DOHH2 (cell line): Measurements from ENCODE around the gene EYA4.

ENCODE experiments used
- H3F3A ChIP-seq: fragments of 200-600 bp; sonication (generic), shearing (Covaris generic); 2 replicates; pipeline ENCODE4 v1.6.0; 2016; ENCODE audit warnings: antibody characterized with exemption, mild to moderate bottlenecking; ENCODE audit not compliant: control insufficient read depth, insufficient read depth
- H3K27ac ChIP-seq: fragments of 200-600 bp; sonication (generic); 2 replicates; pipeline ENCODE4 v1.5.1; 2014; ENCODE audit warnings: low read depth, mild to moderate bottlenecking, low read length, moderate library complexity
- H3K27me3 ChIP-seq: fragments of 200-600 bp; sonication (generic); 2 replicates; pipeline ENCODE4 v1.6.1; 2014; ENCODE audit warnings: mild to moderate bottlenecking, low read length, mixed read lengths; ENCODE audit not compliant: control insufficient read depth
- H3K36me3 ChIP-seq: fragments of 200-600 bp; sonication (generic); 2 replicates; pipeline ENCODE4 v1.6.1; 2014; ENCODE audit warnings: mild to moderate bottlenecking, low read length, moderate library complexity, mixed read lengths; ENCODE audit not compliant: control insufficient read depth
- H3K4me1 ChIP-seq: fragments of 200-600 bp; sonication (generic); 2 replicates; pipeline ENCODE4 v1.6.1; 2014; ENCODE audit warnings: mild to moderate bottlenecking, low read length, mixed read lengths; ENCODE audit not compliant: control insufficient read depth
- H3K4me2 ChIP-seq: fragments of 200-600 bp; sonication (generic); 2 replicates; pipeline ENCODE4 v1.6.0; 2014; ENCODE audit warnings: mild to moderate bottlenecking, low read length, moderate library complexity
- H3K4me3 ChIP-seq: fragments of 200-600 bp; sonication (generic); 2 replicates; pipeline ENCODE4 v1.5.1; 2014; ENCODE audit warnings: mild to moderate bottlenecking, low read length, mixed read lengths
- H3K79me2 ChIP-seq: fragments of 200-600 bp; sonication (generic); 2 replicates; pipeline ENCODE4 v1.6.1; 2014; ENCODE audit warnings: mild to moderate bottlenecking, low read length, mixed read lengths; ENCODE audit not compliant: control insufficient read depth
- H3K9me2 ChIP-seq: fragments of 200-600 bp; sonication (generic); replicated peaks from 2 replicates; pipeline ENCODE4 v1.6.1; 2014; ENCODE audit warnings: mild to moderate bottlenecking, low read length, mixed read lengths; ENCODE audit not compliant: control insufficient read depth
- H3K9me3 ChIP-seq: fragments of 200-600 bp; sonication (generic); 2 replicates; pipeline ENCODE4 v1.6.1; 2014; ENCODE audit warnings: antibody characterized with exemption, low read length, mixed read lengths; ENCODE audit not compliant: control insufficient read depth, insufficient read depth
- H4K20me1 ChIP-seq: fragments of 200-600 bp; sonication (generic); 2 replicates; pipeline ENCODE4 v1.6.0; 2014; ENCODE audit warnings: low read depth, mild to moderate bottlenecking, antibody characterized with exemption, low read length, moderate library complexity; ENCODE audit not compliant: control insufficient read depth, insufficient read depth
- CTCF ChIP-seq: fragments of 200-600 bp; sonication (generic); IDR thresholded peaks from one replicate; pipeline ENCODE4 v1.5.1; 2014; ENCODE audit warnings: antibody characterized with exemption, mild to moderate bottlenecking, low read depth, low read length; ENCODE audit not compliant: poor library complexity, severe bottlenecking
- EZH2phosphoT487 ChIP-seq: fragments of 200-600 bp; sonication (generic); IDR thresholded peaks from 2 replicates; pipeline ENCODE4 v1.6.1; 2017; ENCODE audit warnings: borderline replicate concordance, mild to moderate bottlenecking, antibody characterized with exemption, low read length, moderate library complexity, mixed read lengths

The EYA4 gene

GRCh38 chr6:133315811-133316210, 74.7 kb downstream of the EYA4 start:
- TF ChIP-seq EZH2phosphoT487 (no peak), CTCF (no peak)
- H3K9me3 ChIP-seq = no peaks in the 10 kb centered on the region
- no peaks in the 10 kb centered on the region for H4K20me1 ChIP-seq
- no peaks in the 10 kb centered on the region for H3K36me3 ChIP-seq
- H3K27me3 ChIP-seq = no peaks in the 10 kb centered on the region; the same call in 1 of the 2 replicates
- no peak overlapping the region for H3K4me3 ChIP-seq
- H3K9me2 ChIP-seq = no peaks in the 10 kb centered on the region
- H3F3A ChIP-seq = no peaks in the 10 kb centered on the region
- H3K79me2 ChIP-seq = no peaks in the 10 kb centered on the region
- H3K4me1 ChIP-seq = no peaks in the 10 kb centered on the region
- no peak overlapping the region for H3K27ac ChIP-seq
- no peak overlapping the region for H3K4me2 ChIP-seq

GRCh38 chr6:133317704-133318103, 76.5 kb downstream of the EYA4 start:
- H3K9me3 ChIP-seq = no peaks in the 10 kb centered on the region
- no peak for TF ChIP-seq EZH2phosphoT487
- TF ChIP-seq CTCF = no peak
- no peaks in the 10 kb centered on the region for H3K36me3 ChIP-seq

GRCh38 chr6:133326584-133326983, 85.4 kb downstream of the EYA4 start:
- no peaks in the 10 kb centered on the region for H3K4me1 ChIP-seq
- TF ChIP-seq CTCF = no peak
- TF ChIP-seq EZH2phosphoT487 = no peak
- no peak overlapping the region for H3K27ac ChIP-seq
- no peak overlapping the region for H3K4me3 ChIP-seq
- H3K4me2 ChIP-seq = no peak overlapping the region
- no peaks in the 10 kb centered on the region for H3K79me2 ChIP-seq
- no peaks in the 10 kb centered on the region for H3K9me2 ChIP-seq
- H3F3A ChIP-seq = no peaks in the 10 kb centered on the region
- H4K20me1 ChIP-seq = no peaks in the 10 kb centered on the region
- no peaks in the 10 kb centered on the region for H3K9me3 ChIP-seq
- no peaks in the 10 kb centered on the region for H3K27me3 ChIP-seq
- no peaks in the 10 kb centered on the region for H3K36me3 ChIP-seq

More at GRCh38 chr6:133317704-133318103, 76.5 kb downstream of the EYA4 start:
- H3K4me3 ChIP-seq = no peak overlapping the region
- H3K9me2 ChIP-seq = no peaks in the 10 kb centered on the region
- H3K79me2 ChIP-seq = no peaks in the 10 kb centered on the region
- no peak overlapping the region for H3K4me2 ChIP-seq
- H3K27me3 ChIP-seq = no peaks in the 10 kb centered on the region; the same call in 1 of the 2 replicates
- no peaks in the 10 kb centered on the region for H4K20me1 ChIP-seq
- no peaks in the 10 kb centered on the region for H3K4me1 ChIP-seq
- no peaks in the 10 kb centered on the region for H3F3A ChIP-seq
- H3K27ac ChIP-seq = no peak overlapping the region
